Measurements from ENCODE around the gene DAPP1.

The DAPP1 gene

GRCh38 chr4:99918656-99919055 lies 102.0 kb downstream of the DAPP1 start:
- no peak for DNase-seq
